ENCODE data around the gene ERN2.

- TF ChIP-seq CTCF (IDR thresholded peaks at IDR 0.05; ENCODE audit: low read depth, low read length, poor library complexity, severe bottlenecking) (no peak), EZH2phosphoT487 (IDR thresholded peaks at IDR 0.05; ENCODE audit: borderline replicate concordance, low read length) (no peak)
These were observed 30.8 kb downstream of the ERN2 start for GRCh38 chr16:23682181-23682580.
